ENCODE data around the gene GRIA4. TPM values are rescaled to one million over a fixed set of nuclear protein-coding genes. Genes with fewer than 3 reads are reported as not detected.

The GRIA4 gene
- total and polyA plus RNA-seq, 7 donors: 0.23 to 6.6 (median 1.9) TPM

- Histone ChIP-seq H3K36me3 (no peaks in the 10 kb centered on the region), H3K27me3 (no peaks in the 10 kb centered on the region), H3K4me1 (no peaks in the 10 kb centered on the region), H3K27ac (no peak overlapping the region), H3K4me3 (no peak overlapping the region), H3K9me3 (no peaks in the 10 kb centered on the region)
- no peak for TF ChIP-seq CTCF (IDR thresholded peaks at IDR 0.05)
- TF ChIP-seq EP300 (IDR thresholded peaks at IDR 0.05): no peak
- no peak for TF ChIP-seq POLR2AphosphoS5 (IDR thresholded peaks at IDR 0.05)
- TF ChIP-seq POLR2A (IDR thresholded peaks at IDR 0.05): no peak
- no peak for DNase-seq
- intact Hi-C loops (cut with DNase I): no loop called here
- 58 to 74% methylated on average over 2 of the region's 2 CpGs for WGBS, 2 donors
These were observed 183.2 kb downstream of the GRIA4 start for GRCh38 chr11:105793092-105793491.

GRCh38 chr11:105799263-105799662, 189.4 kb downstream of the GRIA4 start:
- no peak for DNase-seq
- Histone ChIP-seq H3K4me3 (no peak overlapping the region), H3K4me1 (no peaks in the 10 kb centered on the region), H3K27me3 (no peaks in the 10 kb centered on the region), H3K36me3 (no peaks in the 10 kb centered on the region), H3K27ac (no peak overlapping the region), H3K9me3 (no peaks in the 10 kb centered on the region)
- 82 to 87% methylated on average over 2 of the region's 2 CpGs for WGBS, 2 donors
- TF ChIP-seq POLR2AphosphoS5 (IDR thresholded peaks at IDR 0.05) (no peak), CTCF (IDR thresholded peaks at IDR 0.05) (no peak), POLR2A (IDR thresholded peaks at IDR 0.05) (no peak), EP300 (IDR thresholded peaks at IDR 0.05) (no peak)
- intact Hi-C loops (cut with DNase I): no loop called here

GRCh38 chr11:105799728-105800462, 190.0 kb downstream of the GRIA4 start:
- Histone ChIP-seq H3K9me3 (no peaks in the 10 kb centered on the region), H3K27ac (no peak overlapping the region), H3K27me3 (no peaks in the 10 kb centered on the region), H3K4me3 (no peak overlapping the region), H3K36me3 (no peaks in the 10 kb centered on the region), H3K4me1 (no peaks in the 10 kb centered on the region)
- intact Hi-C loops (cut with DNase I): no loop called here
- DNase-seq: no peak
- WGBS, 2 donors: 31 to 68% methylated on average over 2 of the region's 2 CpGs
- no peak for TF ChIP-seq CTCF (IDR thresholded peaks at IDR 0.05)
- TF ChIP-seq EP300 (IDR thresholded peaks at IDR 0.05): no peak
- no peak for TF ChIP-seq POLR2A (IDR thresholded peaks at IDR 0.05)

- H3K4me1 ChIP-seq: no peaks in the 10 kb centered on the region
- H3K27me3 ChIP-seq: no peaks in the 10 kb centered on the region
- intact Hi-C loops (cut with DNase I): no loop called here
- no peak overlapping the region for H3K4me3 ChIP-seq
- TF ChIP-seq CTCF (IDR thresholded peaks at IDR 0.05) (no peak), POLR2AphosphoS5 (IDR thresholded peaks at IDR 0.05) (no peak), POLR2A (IDR thresholded peaks at IDR 0.05) (no peak)
- H3K27ac ChIP-seq: no peak overlapping the region
- H3K36me3 ChIP-seq: no peaks in the 10 kb centered on the region
- no peaks in the 10 kb centered on the region for H3K9me3 ChIP-seq
- DNase-seq: no peak
These were observed 192.5 kb downstream of the GRIA4 start for GRCh38 chr11:105802390-105802789.

GRCh38 chr11:105811242-105811641, 201.4 kb downstream of the GRIA4 start:
- no peaks in the 10 kb centered on the region for H3K4me1 ChIP-seq
- intact Hi-C loops (cut with DNase I): no loop called here
- no peaks in the 10 kb centered on the region for H3K36me3 ChIP-seq
- TF ChIP-seq EP300 (IDR thresholded peaks at IDR 0.05) (no peak), POLR2AphosphoS5 (IDR thresholded peaks at IDR 0.05) (no peak), POLR2A (IDR thresholded peaks at IDR 0.05) (no peak), CTCF (IDR thresholded peaks at IDR 0.05) (no peak)
- no peaks in the 10 kb centered on the region for H3K27me3 ChIP-seq
- 75 to 79% methylated on average over 5 of the region's 5 CpGs for WGBS, 2 donors
- DNase-seq: no peak
- H3K9me3 ChIP-seq: no peaks in the 10 kb centered on the region
- no peak overlapping the region for H3K4me3 ChIP-seq
- no peak overlapping the region for H3K27ac ChIP-seq

Data from sigmoid colon (tissue), 7 donors.